Activated CD4-positive, CD25-positive, alpha-beta regulatory T cell treated with anti-CD3 and anti-CD28 coated beads, Interleukin-2, amount 50 U/mL, for 72 hours (primary cell): ENCODE data around the gene UXS1.

Experiments
- DNase-seq: peaks from one replicate; pipeline ENCODE4 v3.0.0; 2021

Gene UXS1

DNA sequence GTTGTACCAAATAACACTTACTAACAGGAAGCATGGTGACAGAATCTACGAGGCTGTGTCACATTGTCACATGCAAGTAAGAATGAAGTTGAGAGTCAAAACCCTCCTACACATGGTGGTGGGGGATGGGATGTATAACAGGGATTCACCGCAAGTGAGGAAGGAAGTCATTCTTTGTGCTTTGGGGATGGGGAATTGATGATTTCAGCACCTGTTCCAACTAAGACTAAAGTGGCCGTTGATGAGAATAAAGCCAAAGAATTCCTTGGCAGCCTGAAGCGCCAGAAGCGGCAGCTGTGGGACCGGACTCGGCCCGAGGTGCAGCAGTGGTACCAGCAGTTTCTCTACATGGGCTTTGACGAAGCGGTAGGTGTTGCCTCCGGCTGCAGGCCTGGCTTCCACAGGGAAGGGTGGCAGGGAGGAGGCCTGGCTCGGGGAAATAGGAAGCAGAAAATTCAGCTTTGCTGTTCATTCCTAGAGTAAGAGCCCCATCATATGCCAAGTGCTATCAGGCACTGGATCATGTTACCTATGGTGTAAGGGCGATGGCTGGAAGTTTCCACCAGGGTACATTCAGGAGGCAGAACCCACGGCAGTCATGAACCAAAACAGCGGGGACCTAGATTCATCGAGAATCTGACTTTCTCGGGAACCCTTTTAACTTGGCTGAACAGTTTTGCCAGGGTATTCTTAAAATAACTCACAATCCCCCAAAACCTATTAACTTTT, 120.3 kb downstream of the UXS1 start:
- DNase-seq = no peak

- no peak for DNase-seq
These were observed 123.9 kb downstream of the UXS1 start for GRCh38 chr2:106070181-106070580.

GRCh38 chr2:106068451-106068850, 125.7 kb downstream of the UXS1 start:
- DNase-seq = no peak

DNA sequence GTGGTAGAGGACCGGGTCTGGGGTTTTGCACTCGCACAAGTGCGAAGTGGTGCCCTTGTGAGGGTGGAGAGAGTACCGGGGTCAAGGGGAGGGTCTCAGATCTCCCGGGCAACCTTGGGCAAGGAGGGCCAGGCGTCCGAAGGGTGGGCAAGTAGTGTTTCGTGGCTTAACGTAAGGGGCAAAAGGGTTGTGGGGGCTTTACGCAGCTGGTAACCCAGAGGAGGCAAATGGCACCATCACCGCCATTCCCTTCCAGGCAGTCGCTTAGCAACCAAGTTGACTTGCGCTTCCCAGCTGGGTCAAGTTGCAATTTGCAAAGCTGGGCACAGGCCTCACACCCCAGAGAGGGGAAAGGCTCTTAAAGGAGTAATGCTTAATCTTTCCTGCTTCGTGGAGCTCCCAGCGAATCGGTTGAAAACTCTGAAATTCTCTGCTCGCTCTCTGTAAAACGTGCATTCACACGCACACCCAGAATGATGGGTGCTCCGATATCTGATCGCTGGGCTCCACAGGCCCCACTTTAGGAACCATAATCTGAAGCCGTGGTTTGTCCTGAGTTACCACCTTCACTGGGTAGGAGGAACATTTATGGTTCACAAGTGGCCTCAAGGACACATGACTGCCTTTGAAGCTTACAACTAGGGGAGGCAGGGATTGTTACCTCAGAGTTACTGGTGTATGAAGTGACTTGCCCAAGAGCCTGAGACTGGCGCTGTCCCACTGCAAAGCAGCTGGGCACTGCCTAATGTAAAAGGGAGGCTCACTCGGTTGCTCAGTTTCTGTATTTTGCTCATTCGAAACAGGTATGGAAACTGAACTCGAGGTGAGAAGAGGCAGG, 127.9 kb downstream of the UXS1 start:
- DNase-seq = no peak

- no peak for DNase-seq
These were observed 128.7 kb downstream of the UXS1 start for GRCh38 chr2:106065268-106065982.

GRCh38 chr2:106063181-106063580, 130.9 kb downstream of the UXS1 start:
- DNase-seq = no peak

GRCh38 chr2:106062627-106063026, 131.5 kb downstream of the UXS1 start:
- DNase-seq = no peak

DNA sequence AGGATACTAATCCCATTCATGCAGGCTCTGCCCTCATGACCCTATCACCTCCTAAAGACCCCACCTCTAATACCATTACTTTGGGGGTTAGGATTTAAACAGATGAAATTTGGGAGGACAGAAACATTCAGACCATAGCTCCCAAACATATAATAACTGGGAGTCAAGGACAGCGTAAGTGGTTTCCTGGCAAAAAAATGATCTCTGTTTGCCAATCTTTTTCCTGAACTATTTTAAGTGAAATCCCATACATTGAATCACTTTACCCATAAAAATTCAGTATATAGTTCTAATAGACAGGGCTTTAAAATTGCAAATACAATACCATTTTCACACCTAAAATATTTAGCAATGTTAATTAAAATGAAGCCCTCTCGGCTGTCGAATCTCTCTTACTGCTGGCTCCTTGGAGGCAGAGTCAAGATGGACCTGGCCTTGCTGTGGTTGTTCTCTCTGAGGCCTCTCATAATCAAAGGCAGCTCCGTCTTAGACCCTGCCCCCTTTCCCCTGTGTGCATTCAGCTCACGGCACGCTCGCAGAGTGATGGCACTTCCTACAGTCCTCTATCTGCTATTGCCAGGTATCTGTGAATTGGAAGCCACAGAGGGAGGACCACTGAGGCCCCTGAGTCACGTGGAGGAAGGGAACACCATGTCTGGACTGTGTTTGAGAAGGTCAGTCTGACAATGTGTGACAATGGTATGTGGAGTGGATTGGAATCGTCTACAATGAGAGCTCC, 132.3 kb downstream of the UXS1 start:
- no peak for DNase-seq

DNA sequence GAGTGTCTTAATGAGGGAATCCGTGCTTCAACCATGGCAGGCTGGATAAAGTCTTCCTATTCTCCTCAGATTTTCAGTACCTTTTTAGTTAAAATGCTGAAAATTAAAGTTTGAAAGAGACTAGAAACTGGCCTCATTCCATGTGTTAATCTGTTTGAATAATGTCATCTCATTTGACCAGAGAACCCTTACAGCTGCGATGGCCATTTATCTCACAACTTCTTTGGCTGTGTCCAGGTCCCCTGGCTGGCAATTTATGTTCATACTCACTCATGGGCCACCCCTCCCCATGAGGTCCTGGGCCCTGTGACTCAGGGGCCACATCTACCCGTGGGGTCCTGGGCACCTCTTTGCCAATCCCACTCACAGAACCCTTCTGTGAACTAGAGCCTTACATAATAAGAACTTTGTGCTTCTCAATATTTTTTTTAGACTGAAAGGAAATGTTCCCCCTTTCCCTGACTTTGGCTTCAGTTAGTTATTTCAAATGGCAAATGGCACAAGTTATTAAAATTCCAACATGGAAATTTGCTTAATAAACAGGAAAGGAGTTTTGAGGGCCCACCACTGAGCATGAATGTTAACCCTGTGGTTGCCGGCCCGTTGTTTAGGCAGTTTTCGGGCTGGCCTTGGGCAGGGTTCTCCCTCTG, 134.6 kb downstream of the UXS1 start:
- DNase-seq = no peak

GRCh38 chr2:106058469-106059137, 135.5 kb downstream of the UXS1 start:
- DNase-seq = no peak

GRCh38 chr2:106057206-106057605, 136.9 kb downstream of the UXS1 start:
- no peak for DNase-seq

DNA sequence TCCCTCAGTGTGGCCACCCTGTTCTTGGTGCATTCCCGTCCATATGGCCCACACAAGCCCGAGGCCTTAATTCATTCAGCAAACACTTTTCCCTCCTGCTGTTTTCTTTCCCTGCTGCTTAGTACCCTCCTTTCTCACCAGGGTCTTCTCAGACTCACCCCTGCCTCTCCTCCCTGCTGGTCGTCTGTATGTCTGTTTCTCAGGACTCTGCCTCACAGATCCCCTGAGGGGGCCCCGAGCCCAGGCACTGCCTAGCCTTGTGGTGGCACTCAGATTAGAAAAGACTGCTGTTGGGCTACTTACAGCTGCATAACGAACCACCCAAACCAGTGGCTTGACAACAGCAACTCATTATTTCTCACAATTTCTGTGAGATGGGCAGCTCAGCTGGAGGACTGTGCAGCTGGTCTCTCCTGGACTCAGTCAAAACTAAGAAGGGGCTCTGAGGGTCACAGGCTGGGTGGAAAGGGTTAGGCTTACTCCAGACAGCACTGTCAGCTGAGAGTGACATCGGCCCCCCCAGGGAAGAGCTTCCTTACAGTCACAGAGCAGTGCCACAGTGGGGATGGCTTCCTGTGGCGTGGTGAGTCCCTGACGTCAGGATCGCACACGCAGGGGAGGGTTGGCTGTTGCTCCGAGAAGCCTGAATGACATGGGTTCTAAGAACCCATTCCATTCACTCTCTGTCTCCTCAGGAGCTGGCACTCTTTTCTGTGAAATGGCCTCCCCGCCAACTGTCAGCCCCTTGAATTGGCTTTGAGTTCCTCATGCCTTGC, 139.0 kb downstream of the UXS1 start:
- no peak for DNase-seq

DNA sequence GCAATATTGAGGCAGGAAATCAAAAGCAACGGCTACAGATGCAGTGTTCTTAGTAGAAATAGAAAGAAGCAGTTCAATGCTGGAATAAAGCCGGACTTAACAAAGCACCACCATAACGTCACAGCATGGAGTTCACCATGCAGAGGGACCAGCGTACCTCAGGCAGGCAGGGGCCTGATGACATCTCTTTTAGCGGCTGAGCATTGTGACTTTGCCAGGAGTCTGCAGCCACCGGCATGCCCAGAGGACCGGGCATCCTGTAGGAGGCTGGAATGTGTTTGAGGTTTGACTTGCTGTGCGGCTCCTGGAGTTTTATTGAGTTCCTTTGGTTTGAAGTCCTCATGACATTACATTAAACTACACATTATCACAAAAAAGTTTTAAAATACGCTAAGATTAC, 139.8 kb downstream of the UXS1 start:
- DNase-seq = no peak

GRCh38 chr2:106053581-106053980, 140.5 kb downstream of the UXS1 start:
- no peak for DNase-seq

DNA sequence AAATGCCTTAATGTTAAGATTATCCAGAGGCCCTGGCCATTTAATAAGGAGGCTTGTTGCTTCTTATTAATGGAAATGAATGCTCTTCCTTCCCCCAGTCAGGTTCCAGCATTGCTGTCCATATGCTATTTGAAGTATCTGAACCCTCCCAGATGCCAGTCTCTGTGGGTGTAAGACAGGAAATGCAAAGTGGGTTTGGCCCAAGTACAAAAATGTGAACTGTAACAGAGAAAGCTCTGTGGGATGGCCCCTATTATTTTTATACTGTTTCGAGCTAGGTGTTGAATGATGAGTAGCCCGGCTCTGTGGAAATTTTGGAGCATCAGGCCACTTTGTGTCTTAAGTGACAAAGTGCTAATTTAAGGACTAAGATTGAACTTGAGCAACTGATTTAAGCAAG, 141.0 kb downstream of the UXS1 start:
- no peak for DNase-seq

DNA sequence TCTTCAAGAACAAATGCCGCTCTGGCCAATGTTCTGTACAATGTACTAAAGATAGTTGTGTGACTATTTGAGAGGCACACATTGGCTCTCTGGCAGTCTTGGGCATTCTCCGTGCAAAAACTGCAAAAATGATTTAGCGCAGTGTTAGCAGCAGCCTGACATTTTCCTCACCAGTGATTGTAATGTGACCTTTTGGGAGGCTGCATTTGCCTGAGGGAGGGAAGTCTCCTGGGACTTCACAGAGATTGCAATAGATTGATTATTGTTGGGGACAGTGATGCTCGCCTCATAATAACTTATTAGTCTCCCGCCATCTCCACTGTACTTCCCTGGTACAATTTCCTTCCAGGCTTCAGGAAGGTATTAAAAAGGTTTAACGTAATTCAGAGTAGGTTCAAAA, 149.2 kb downstream of the UXS1 start:
- no peak for DNase-seq

DNA sequence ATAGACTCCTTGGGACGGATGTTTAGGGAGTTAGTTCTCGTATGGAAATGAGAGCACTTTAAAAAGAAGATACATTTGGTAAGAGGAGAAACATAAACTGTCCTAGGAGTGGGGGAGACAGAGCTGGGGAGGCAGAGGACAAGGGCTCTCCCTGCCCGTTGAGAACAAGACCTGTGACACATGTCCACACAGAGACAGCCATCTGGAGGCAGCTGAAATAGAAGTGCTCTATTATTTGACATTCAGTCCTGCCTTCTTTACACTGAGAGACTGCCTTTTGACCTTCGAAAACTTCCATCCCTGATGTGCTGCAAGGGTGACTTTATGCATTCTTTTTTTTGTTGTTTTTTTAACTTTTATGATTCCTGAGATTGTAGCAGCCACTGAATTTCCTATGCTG, 150.1 kb downstream of the UXS1 start:
- no peak for DNase-seq
